Dermis microvascular lymphatic vessel endothelial cell (primary cell): ENCODE results near the gene RBM47. TPM values are rescaled to one million over a fixed set of nuclear protein-coding genes. Genes with fewer than 3 reads are reported as not detected.

Experiments used
- DNase-seq, 2 donors: peaks; one replicate each; pipeline versions ENCODE4 v3.0.0 to v3.0.0-alpha.2; 2010; ENCODE audit warnings: low read depth in 2 of 2
- total RNA-seq: library from RNA; depleted of rRNA; stranded (reverse); fragments of >200 nt; gene quantifications from 2 replicates; pipeline ENCODE4 v1.2.1, GENCODE V29; 2014

Gene RBM47
- total RNA-seq, 1 donor from 2014 or later = under 0.01 TPM

- no peak for DNase-seq
These were observed 127.4 kb downstream of the RBM47 start for GRCh38 chr4:40502220-40502619.

GRCh38 chr4:40500781-40501180, 128.9 kb downstream of the RBM47 start:
- no peak for DNase-seq

GRCh38 chr4:40493160-40493559, 136.5 kb downstream of the RBM47 start:
- DNase-seq = no peak

GRCh38 chr4:40492691-40493090, 137.0 kb downstream of the RBM47 start:
- DNase-seq = no peak

- DNase-seq = no peak
These were observed 139.2 kb downstream of the RBM47 start for GRCh38 chr4:40490481-40490880.

GRCh38 chr4:40489961-40490360, 139.7 kb downstream of the RBM47 start:
- DNase-seq = no peak

GRCh38 chr4:40486534-40486933, 143.1 kb downstream of the RBM47 start:
- peak in 1 of 2 donors; percentile 1 for DNase-seq

- DNase-seq = no peak
These were observed 145.1 kb downstream of the RBM47 start for GRCh38 chr4:40484346-40485090.

- DNase-seq = no peak
These were observed 146.5 kb downstream of the RBM47 start for GRCh38 chr4:40482985-40483647.

- no peak for DNase-seq
These were observed 147.7 kb downstream of the RBM47 start for GRCh38 chr4:40481977-40482376.

- DNase-seq = no peak
These were observed 149.4 kb downstream of the RBM47 start for GRCh38 chr4:40480291-40480690.

GRCh38 chr4:40479378-40479777, 150.3 kb downstream of the RBM47 start:
- no peak for DNase-seq

GRCh38 chr4:40475609-40476008, 154.1 kb downstream of the RBM47 start:
- no peak for DNase-seq

GRCh38 chr4:40473578-40474388, 155.9 kb downstream of the RBM47 start:
- DNase-seq = no peak

- DNase-seq = no peak
These were observed 157.7 kb downstream of the RBM47 start for GRCh38 chr4:40471923-40472322.

GRCh38 chr4:40466789-40467188, 162.9 kb downstream of the RBM47 start:
- no peak for DNase-seq

GRCh38 chr4:40462326-40462725, 167.3 kb downstream of the RBM47 start:
- no peak for DNase-seq

GRCh38 chr4:40461879-40462278, 167.8 kb downstream of the RBM47 start:
- no peak for DNase-seq

- no peak for DNase-seq
These were observed 168.6 kb downstream of the RBM47 start for GRCh38 chr4:40461062-40461461.

- no peak for DNase-seq
These were observed 171.0 kb downstream of the RBM47 start for GRCh38 chr4:40458683-40459082.

GRCh38 chr4:40458109-40458508, 171.6 kb downstream of the RBM47 start:
- no peak for DNase-seq

GRCh38 chr4:40455340-40455902, 174.2 kb downstream of the RBM47 start:
- no peak for DNase-seq
